Loucy (cell line): ENCODE measurements around the gene TMEM126A.
A peak's percentile ranks its signal among the peaks of the same experiment; 100 is the strongest.

Experiments used
- H2AFZ ChIP-seq: fragments of 200-600 bp; sonication (generic); 2 replicates; pipeline ENCODE4 v1.6.0; 2016; ENCODE audit warnings: antibody characterized with exemption, mild to moderate bottlenecking, low read length, moderate library complexity
- H3F3A ChIP-seq: fragments of 200-600 bp; 2 replicates; pipeline ENCODE4 v1.6.0; 2016; ENCODE audit warnings: antibody characterized with exemption, low read depth, mild to moderate bottlenecking
- H3K27me3 ChIP-seq: fragments of 200-600 bp; sonication (generic); 2 replicates; pipeline ENCODE4 v1.6.1; 2014; ENCODE audit warnings: low read length, mild to moderate bottlenecking; ENCODE audit not compliant: insufficient read depth, poor library complexity, severe bottlenecking
- H3K36me3 ChIP-seq: fragments of 200-600 bp; sonication (generic); 2 replicates; pipeline ENCODE4 v1.6.1; 2016; ENCODE audit warnings: low read length; ENCODE audit not compliant: insufficient read depth
- H3K4me1 ChIP-seq: fragments of 200-600 bp; sonication (generic); 2 replicates; pipeline ENCODE4 v1.5.1; 2014; ENCODE audit warnings: low read length, mild to moderate bottlenecking; ENCODE audit not compliant: insufficient read depth, poor library complexity, severe bottlenecking
- H3K4me2 ChIP-seq: fragments of 200-600 bp; sonication (generic); 2 replicates; pipeline ENCODE4 v1.6.0; 2014; ENCODE audit warnings: antibody characterized with exemption, low read length, low read depth, mild to moderate bottlenecking; ENCODE audit not compliant: poor library complexity, severe bottlenecking
- H3K4me3 ChIP-seq: fragments of 200-600 bp; sonication (generic); 2 replicates; pipeline ENCODE4 v1.5.1; 2014; ENCODE audit warnings: low read length, mild to moderate bottlenecking, mixed read lengths; ENCODE audit not compliant: poor library complexity, severe bottlenecking
- H3K79me2 ChIP-seq: fragments of 200-600 bp; sonication (generic); 2 replicates; pipeline ENCODE4 v1.6.1; 2014; ENCODE audit warnings: low read length; ENCODE audit not compliant: insufficient read depth
- H3K9ac ChIP-seq: fragments of 200-600 bp; sonication (generic); 2 replicates; pipeline ENCODE4 v1.6.0; 2014; ENCODE audit warnings: mild to moderate bottlenecking, low read depth, low read length, moderate library complexity; ENCODE audit not compliant: poor library complexity, severe bottlenecking
- H3K9me2 ChIP-seq: fragments of 200-600 bp; sonication (generic); replicated peaks from 2 replicates; pipeline ENCODE4 v1.6.1; 2016; ENCODE audit warnings: low read depth, low read length, mixed read lengths
- H3K9me3 ChIP-seq: fragments of 200-600 bp; sonication (generic); 2 replicates; pipeline ENCODE4 v1.6.1; 2014; ENCODE audit warnings: mild to moderate bottlenecking, antibody characterized with exemption, low read length, low read depth; ENCODE audit not compliant: insufficient read depth
- H4K20me1 ChIP-seq: fragments of 200-600 bp; sonication (generic); 2 replicates; pipeline ENCODE4 v1.6.0; 2014; ENCODE audit warnings: antibody characterized with exemption, low read length, mild to moderate bottlenecking; ENCODE audit not compliant: insufficient read depth, poor library complexity, severe bottlenecking
- EZH2phosphoT487 ChIP-seq: fragments of 200-600 bp; IDR thresholded peaks from 2 replicates; pipeline ENCODE4 v1.6.1; 2018; ENCODE audit warnings: antibody characterized with exemption, mild to moderate bottlenecking, moderate library complexity, borderline replicate concordance
- TF ChIP-seq, protein P1 (sequence below): fragments of 200-600 bp; sonication (generic); conservative IDR thresholded peaks from 2 replicates; pipeline ENCODE4 v1.5.1; 2014; ENCODE audit warnings: mild to moderate bottlenecking, antibody characterized with exemption, low read length

TMEM126A gene

DNA sequence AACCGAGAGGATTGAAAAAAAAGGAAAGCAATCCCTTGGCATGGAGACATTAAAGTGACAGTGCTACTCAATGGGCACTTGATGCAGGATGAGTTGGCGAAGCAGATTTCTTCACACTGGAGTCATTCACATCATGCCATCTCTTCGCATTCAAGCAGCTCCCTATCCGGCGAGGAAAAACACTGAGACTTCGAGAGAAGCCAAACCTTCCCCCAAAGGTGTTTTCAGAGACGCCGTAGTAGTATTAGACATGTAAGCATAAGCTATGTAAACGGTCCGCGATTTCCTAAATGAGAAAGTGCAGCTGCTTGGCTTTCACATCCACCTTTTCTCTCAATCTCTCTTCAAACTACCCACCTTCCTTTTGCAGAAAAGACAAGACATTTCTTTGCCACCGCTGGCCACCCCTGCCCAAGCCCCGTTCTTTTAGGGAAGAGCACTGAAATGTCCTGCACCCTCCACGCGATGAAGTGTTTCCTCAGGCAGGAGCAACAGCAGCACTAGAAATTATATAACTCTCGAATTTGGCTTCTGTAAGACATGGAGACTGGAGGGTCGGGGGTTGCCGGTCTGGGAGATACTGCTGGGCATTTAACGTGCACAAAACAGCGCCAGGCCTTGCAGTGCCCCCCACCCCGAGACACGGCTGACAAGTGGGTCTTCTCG is 20.3 kb upstream of the TMEM126A start, which contains the start of gene DLG2:
Gene DLG2, minus strand, starts transcription at position 13 of the 666 bp plus-strand sequence.
- Histone ChIP-seq H3K4me1 (peaks cover 48% of the 10 kb centered on the region), H3K9me2 (no peaks in the 10 kb centered on the region), H3K9me3 (no peaks in the 10 kb centered on the region), H4K20me1 (peaks cover 3% of the 10 kb centered on the region), H3K9ac (peak within 1 kb of the TSS; percentile 85), H3K4me2 (peak within 1 kb of the TSS; percentile 89), H3K4me3 (peak within 1 kb of the TSS; percentile 97), H2AFZ (peak within 1 kb of the TSS; percentile 85), H3K36me3 (no peaks in the 10 kb centered on the region), H3F3A (no peaks in the 10 kb centered on the region), H3K79me2 (peaks cover 26% of the 10 kb centered on the region), H3K27me3 (no peaks in the 10 kb centered on the region)
- TF ChIP-seq, protein P1, sequence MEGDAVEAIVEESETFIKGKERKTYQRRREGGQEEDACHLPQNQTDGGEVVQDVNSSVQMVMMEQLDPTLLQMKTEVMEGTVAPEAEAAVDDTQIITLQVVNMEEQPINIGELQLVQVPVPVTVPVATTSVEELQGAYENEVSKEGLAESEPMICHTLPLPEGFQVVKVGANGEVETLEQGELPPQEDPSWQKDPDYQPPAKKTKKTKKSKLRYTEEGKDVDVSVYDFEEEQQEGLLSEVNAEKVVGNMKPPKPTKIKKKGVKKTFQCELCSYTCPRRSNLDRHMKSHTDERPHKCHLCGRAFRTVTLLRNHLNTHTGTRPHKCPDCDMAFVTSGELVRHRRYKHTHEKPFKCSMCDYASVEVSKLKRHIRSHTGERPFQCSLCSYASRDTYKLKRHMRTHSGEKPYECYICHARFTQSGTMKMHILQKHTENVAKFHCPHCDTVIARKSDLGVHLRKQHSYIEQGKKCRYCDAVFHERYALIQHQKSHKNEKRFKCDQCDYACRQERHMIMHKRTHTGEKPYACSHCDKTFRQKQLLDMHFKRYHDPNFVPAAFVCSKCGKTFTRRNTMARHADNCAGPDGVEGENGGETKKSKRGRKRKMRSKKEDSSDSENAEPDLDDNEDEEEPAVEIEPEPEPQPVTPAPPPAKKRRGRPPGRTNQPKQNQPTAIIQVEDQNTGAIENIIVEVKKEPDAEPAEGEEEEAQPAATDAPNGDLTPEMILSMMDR, result no peak
- TF ChIP-seq EZH2phosphoT487, result no peak

DNA sequence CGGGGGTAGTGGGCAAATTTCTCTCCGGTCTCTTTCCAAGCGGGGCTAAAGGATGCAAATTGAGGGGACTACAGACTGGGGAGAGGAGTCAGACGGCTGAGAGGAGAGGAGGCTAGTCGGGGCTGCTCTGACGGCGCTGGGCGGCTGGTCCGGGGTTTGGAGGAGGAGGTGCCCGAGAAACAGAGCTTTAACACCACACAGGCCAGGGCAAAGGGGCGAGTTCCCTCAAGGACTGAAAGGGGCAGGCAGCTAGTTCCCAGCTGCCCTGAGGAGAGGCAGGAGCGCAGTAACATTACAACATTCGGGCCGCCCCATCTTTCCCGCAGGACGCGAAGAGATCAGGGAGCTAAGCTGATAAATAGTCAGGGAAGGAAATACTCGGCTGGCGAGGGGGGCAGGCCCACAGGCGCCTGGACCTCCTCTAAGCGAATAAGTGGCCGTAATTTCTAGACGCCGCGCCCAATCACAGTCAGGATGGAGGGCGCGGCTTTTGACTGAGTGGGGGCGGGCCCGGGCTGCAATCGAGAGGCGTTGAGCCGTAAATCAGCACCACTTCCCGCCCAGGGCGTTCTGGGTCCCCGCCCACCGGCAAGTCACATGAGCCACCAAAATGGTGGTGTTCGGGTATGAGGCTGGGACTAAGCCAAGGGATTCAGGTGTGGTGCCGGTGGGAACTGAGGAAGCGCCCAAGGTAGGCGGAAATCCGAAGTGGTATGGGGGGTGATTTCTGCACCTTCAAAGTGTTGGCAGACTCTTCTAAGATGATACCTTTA is 19.6 kb upstream of the TMEM126A start, which contains the start of gene TMEM126B:
Gene TMEM126B, plus strand, starts transcription at position 596 of the 773 bp plus-strand sequence. Its CDS starts 15 bp downstream, at position 611.
- peaks cover 3% of the 10 kb centered on the region for H4K20me1 ChIP-seq
- no peaks in the 10 kb centered on the region for H3K36me3 ChIP-seq
- H3K9ac ChIP-seq, result peak within 1 kb of the TSS; percentile 85
- no peaks in the 10 kb centered on the region for H3K9me2 ChIP-seq
- peak within 1 kb of the TSS; percentile 89 for H3K4me2 ChIP-seq
- peaks cover 48% of the 10 kb centered on the region for H3K4me1 ChIP-seq
- TF ChIP-seq, protein P1, result no peak
- TF ChIP-seq EZH2phosphoT487, result no peak
- peaks cover 26% of the 10 kb centered on the region for H3K79me2 ChIP-seq
- peak within 1 kb of the TSS; percentile 97 for H3K4me3 ChIP-seq
- no peaks in the 10 kb centered on the region for H3K9me3 ChIP-seq
- H3F3A ChIP-seq, result no peaks in the 10 kb centered on the region
- H3K27me3 ChIP-seq, result no peaks in the 10 kb centered on the region
- H2AFZ ChIP-seq, result peak within 1 kb of the TSS; percentile 96

DNA sequence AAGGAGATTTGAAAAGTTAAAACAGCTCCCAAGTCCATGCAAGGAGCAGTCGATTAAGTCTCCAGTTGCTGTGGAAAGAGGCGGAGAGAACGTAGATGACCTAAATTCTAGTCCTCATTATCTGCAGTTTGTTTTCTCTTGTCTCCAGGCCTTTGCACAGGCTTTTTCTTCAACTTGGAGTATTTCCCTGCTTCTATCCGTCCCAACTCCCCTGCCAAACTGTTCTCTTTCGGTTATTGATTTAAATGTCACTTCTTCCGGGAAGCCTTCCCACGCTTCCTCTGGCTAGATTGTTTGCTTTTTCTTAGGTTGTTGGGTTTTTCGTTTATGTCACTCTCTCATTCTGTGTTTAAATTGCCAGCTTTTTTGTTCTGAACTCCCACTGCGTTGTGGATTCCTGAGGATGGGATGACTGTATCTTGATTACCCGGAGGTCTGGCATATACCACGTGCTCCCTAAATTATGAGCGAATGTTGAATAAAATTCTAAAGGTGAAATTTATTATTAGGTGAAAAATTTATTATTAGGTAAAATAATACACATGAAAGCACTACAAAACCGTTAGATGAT is 18.9 kb upstream of the TMEM126A start:
- no peaks in the 10 kb centered on the region for H3K27me3 ChIP-seq
- TF ChIP-seq, protein P1, result no peak
- no peak for TF ChIP-seq EZH2phosphoT487
- H3K79me2 ChIP-seq, result peaks cover 26% of the 10 kb centered on the region
- peak overlapping the region; percentile 85 for H3K4me2 ChIP-seq
- H3K36me3 ChIP-seq, result no peaks in the 10 kb centered on the region
- H3K9me3 ChIP-seq, result no peaks in the 10 kb centered on the region
- H3F3A ChIP-seq, result no peaks in the 10 kb centered on the region
- H3K4me1 ChIP-seq, result peaks cover 45% of the 10 kb centered on the region
- H2AFZ ChIP-seq, result peak overlapping the region; percentile 96
- no peaks in the 10 kb centered on the region for H3K9me2 ChIP-seq
- H3K9ac ChIP-seq, result peak overlapping the region; percentile 85
- peaks cover 3% of the 10 kb centered on the region for H4K20me1 ChIP-seq
- H3K4me3 ChIP-seq, result peak overlapping the region; percentile 97
